Measurements from ENCODE around the gene ZSWIM3.

The ZSWIM3 gene

GRCh38 chr20:45845452-45845851 is 12.0 kb upstream of the ZSWIM3 start:
- no peak overlapping the region for H3K27ac ChIP-seq (replicated peaks; ENCODE audit: low read length)

DNA sequence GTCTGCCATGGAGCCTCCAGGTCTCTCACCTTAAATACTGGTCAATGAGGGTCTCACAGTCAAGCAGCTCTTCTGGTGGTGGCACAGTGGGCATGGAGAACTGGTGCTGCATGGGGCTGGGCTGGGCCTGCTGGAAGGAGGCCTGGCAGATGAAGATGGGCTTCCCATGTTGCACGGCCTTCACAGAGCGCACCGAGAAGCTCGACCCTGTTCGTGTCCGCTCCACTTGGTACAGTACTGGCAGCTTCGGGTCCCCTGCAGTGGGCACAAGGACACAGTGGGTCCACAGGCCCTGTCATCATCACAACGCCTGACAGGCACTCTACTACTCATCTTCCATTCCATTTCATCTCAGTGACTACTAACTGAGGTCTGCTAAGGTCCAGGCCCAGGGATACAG is 9.0 kb upstream of the ZSWIM3 start:
- DNase-seq (ENCODE audit: low spot score): no peak
- Histone ChIP-seq H2AK5ac (ENCODE audit: low read depth, low read length) (no peak overlapping the region), H3K14ac (ENCODE audit: low read length) (no peak overlapping the region), H3K4me3 (ENCODE audit: low read length in 2 of 2) (peak overlapping the region in 1 of 2 donors; percentile 49), H3K9me3 (replicated peaks in 1 of 2; ENCODE audit: control insufficient read depth in 2 of 2, insufficient read depth in 1 of 2, low read depth in 1 of 2, low read length in 2 of 2) (no peaks in the 10 kb centered on the region), H3K23ac (ENCODE audit: low read depth, low read length, poor library complexity) (no peak overlapping the region), H3K27ac (replicated peaks; ENCODE audit: low read length) (no peak overlapping the region), H2AFZ (ENCODE audit: low read length) (no peak overlapping the region), H3K4me1 (ENCODE audit: control insufficient read depth in 2 of 2, insufficient read depth in 1 of 2, low read depth in 1 of 2, low read length in 2 of 2) (no peaks in the 10 kb centered on the region), H4K91ac (ENCODE audit: low read depth, low read length, poor library complexity) (no peak overlapping the region), H3K4me2 (ENCODE audit: insufficient read depth, low read length, poor library complexity, severe bottlenecking) (no peak overlapping the region), H3K9ac (ENCODE audit: low read depth, low read length, poor library complexity) (no peak overlapping the region), H2BK15ac (ENCODE audit: low read length) (no peak overlapping the region), H2BK120ac (ENCODE audit: low read depth, low read length) (no peak overlapping the region), H3K18ac (ENCODE audit: low read length) (no peak overlapping the region), H3K27me3 (ENCODE audit: control insufficient read depth in 3 of 3, insufficient read depth in 3 of 3, low read depth in 1 of 3, low read length in 3 of 3) (no peaks in the 10 kb centered on the region), H4K8ac (ENCODE audit: low read depth, low read length) (no peak overlapping the region), H2BK5ac (ENCODE audit: low read length) (no peak overlapping the region), H3K4ac (ENCODE audit: low read length) (no peak overlapping the region), H3K79me1 (ENCODE audit: low read depth, low read length) (no peaks in the 10 kb centered on the region), H3K36me3 (replicated peaks in 1 of 2; ENCODE audit: control insufficient read depth in 2 of 2, insufficient read depth in 2 of 2, low read length in 2 of 2) (peaks cover 10 to 53% of the 10 kb centered on the region in 2 donors), H2BK12ac (ENCODE audit: low read length) (no peak overlapping the region)
- WGBS, 2 donors (ENCODE audit: extremely low coverage in 2 of 2, insufficient read length in 2 of 2, insufficient replicate concordance in 1 of 2): no CpG with 5 or more reads among the region's 8 CpGs

More at GRCh38 chr20:45845452-45845851, 12.0 kb upstream of the ZSWIM3 start:
- no peak overlapping the region for H3K9ac ChIP-seq (ENCODE audit: low read depth, low read length, poor library complexity)
- no peak overlapping the region for H3K4me2 ChIP-seq (ENCODE audit: insufficient read depth, low read length, poor library complexity, severe bottlenecking)
- H3K18ac ChIP-seq (ENCODE audit: low read length): no peak overlapping the region
- no peaks in the 10 kb centered on the region for H3K4me1 ChIP-seq (ENCODE audit: control insufficient read depth in 2 of 2, insufficient read depth in 1 of 2, low read depth in 1 of 2, low read length in 2 of 2)
- H2BK120ac ChIP-seq (ENCODE audit: low read depth, low read length): no peak overlapping the region
- H2AFZ ChIP-seq (ENCODE audit: low read length): no peak overlapping the region
- no peaks in the 10 kb centered on the region for H3K9me3 ChIP-seq (replicated peaks in 1 of 2; ENCODE audit: control insufficient read depth in 2 of 2, insufficient read depth in 1 of 2, low read depth in 1 of 2, low read length in 2 of 2)
- H2BK12ac ChIP-seq (ENCODE audit: low read length): no peak overlapping the region
- H2AK5ac ChIP-seq (ENCODE audit: low read depth, low read length): no peak overlapping the region
- DNase-seq (ENCODE audit: low spot score): no peak
- no peak overlapping the region for H3K23ac ChIP-seq (ENCODE audit: low read depth, low read length, poor library complexity)
- H4K8ac ChIP-seq (ENCODE audit: low read depth, low read length): no peak overlapping the region
- no peak overlapping the region for H3K4me3 ChIP-seq (ENCODE audit: low read length in 2 of 2)
- no peak overlapping the region for H3K14ac ChIP-seq (ENCODE audit: low read length)
- H3K27me3 ChIP-seq (ENCODE audit: control insufficient read depth in 3 of 3, insufficient read depth in 3 of 3, low read depth in 1 of 3, low read length in 3 of 3): no peaks in the 10 kb centered on the region
- no peak overlapping the region for H2BK5ac ChIP-seq (ENCODE audit: low read length)
- H4K91ac ChIP-seq (ENCODE audit: low read depth, low read length, poor library complexity): no peak overlapping the region
- no peaks in the 10 kb centered on the region for H3K79me1 ChIP-seq (ENCODE audit: low read depth, low read length)
- peaks cover 18 to 73% of the 10 kb centered on the region in 2 donors for H3K36me3 ChIP-seq (replicated peaks in 1 of 2; ENCODE audit: control insufficient read depth in 2 of 2, insufficient read depth in 2 of 2, low read length in 2 of 2)
- no peak overlapping the region for H3K4ac ChIP-seq (ENCODE audit: low read length)
- no peak overlapping the region for H2BK15ac ChIP-seq (ENCODE audit: low read length)

DNA sequence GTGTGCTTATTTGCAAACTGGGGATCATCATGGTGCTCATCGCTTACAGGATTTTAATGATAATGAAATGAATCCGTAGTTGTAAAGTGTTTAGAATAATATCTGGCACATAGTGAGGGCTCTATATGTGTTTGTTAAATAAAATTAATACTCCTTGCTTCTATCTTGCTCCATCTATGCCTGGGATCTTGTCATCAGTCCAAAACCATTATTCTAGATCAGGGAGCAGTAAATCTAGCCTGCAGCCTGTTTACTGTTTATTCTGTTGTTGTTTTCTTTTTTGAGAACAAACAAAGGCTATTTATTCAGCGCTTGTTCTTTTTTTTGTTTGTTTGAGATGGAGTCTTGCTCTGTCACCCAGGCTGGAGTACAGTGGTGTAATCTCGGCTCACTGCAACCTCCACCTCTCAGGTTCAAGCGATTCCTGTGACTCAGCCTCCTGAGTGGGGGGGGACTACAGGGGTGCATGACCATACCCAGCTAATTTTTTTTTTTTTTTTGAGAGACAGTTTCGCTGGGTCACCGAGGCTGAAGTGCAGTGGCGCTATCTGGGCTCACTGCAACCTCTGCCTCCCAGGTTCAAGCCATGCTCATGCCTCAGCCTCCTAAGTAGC is 8.3 kb upstream of the ZSWIM3 start:
- no peaks in the 10 kb centered on the region for H3K27me3 ChIP-seq (ENCODE audit: control insufficient read depth in 3 of 3, insufficient read depth in 3 of 3, low read depth in 1 of 3, low read length in 3 of 3)
- H2BK15ac ChIP-seq (ENCODE audit: low read length): no peak overlapping the region
- no peaks in the 10 kb centered on the region for H3K9me3 ChIP-seq (replicated peaks in 1 of 2; ENCODE audit: control insufficient read depth in 2 of 2, insufficient read depth in 1 of 2, low read depth in 1 of 2, low read length in 2 of 2)
- no peak overlapping the region for H3K27ac ChIP-seq (replicated peaks; ENCODE audit: low read length)
- H3K9ac ChIP-seq (ENCODE audit: low read depth, low read length, poor library complexity): no peak overlapping the region
- no peak overlapping the region for H2AK5ac ChIP-seq (ENCODE audit: low read depth, low read length)
- H2BK5ac ChIP-seq (ENCODE audit: low read length): no peak overlapping the region
- H3K4me1 ChIP-seq (ENCODE audit: control insufficient read depth in 2 of 2, insufficient read depth in 1 of 2, low read depth in 1 of 2, low read length in 2 of 2): no peaks in the 10 kb centered on the region
- H4K91ac ChIP-seq (ENCODE audit: low read depth, low read length, poor library complexity): no peak overlapping the region
- H3K4ac ChIP-seq (ENCODE audit: low read length): no peak overlapping the region
- no peak overlapping the region for H3K18ac ChIP-seq (ENCODE audit: low read length)
- no peak overlapping the region for H2BK12ac ChIP-seq (ENCODE audit: low read length)
- no peak overlapping the region for H3K23ac ChIP-seq (ENCODE audit: low read depth, low read length, poor library complexity)
- H4K8ac ChIP-seq (ENCODE audit: low read depth, low read length): no peak overlapping the region
- no peak overlapping the region for H3K4me2 ChIP-seq (ENCODE audit: insufficient read depth, low read length, poor library complexity, severe bottlenecking)
- no peak overlapping the region for H3K4me3 ChIP-seq (ENCODE audit: low read length in 2 of 2)
- H3K79me1 ChIP-seq (ENCODE audit: low read depth, low read length): no peaks in the 10 kb centered on the region
- H2BK120ac ChIP-seq (ENCODE audit: low read depth, low read length): no peak overlapping the region
- WGBS, 2 donors (ENCODE audit: extremely low coverage in 2 of 2, insufficient read length in 2 of 2, insufficient replicate concordance in 1 of 2): no CpG with 5 or more reads among the region's 8 CpGs
- H2AFZ ChIP-seq (ENCODE audit: low read length): no peak overlapping the region
- peaks cover 5 to 49% of the 10 kb centered on the region in 2 donors for H3K36me3 ChIP-seq (replicated peaks in 1 of 2; ENCODE audit: control insufficient read depth in 2 of 2, insufficient read depth in 2 of 2, low read length in 2 of 2)
- no peak for DNase-seq (ENCODE audit: low spot score)
- H3K14ac ChIP-seq (ENCODE audit: low read length): no peak overlapping the region

DNA sequence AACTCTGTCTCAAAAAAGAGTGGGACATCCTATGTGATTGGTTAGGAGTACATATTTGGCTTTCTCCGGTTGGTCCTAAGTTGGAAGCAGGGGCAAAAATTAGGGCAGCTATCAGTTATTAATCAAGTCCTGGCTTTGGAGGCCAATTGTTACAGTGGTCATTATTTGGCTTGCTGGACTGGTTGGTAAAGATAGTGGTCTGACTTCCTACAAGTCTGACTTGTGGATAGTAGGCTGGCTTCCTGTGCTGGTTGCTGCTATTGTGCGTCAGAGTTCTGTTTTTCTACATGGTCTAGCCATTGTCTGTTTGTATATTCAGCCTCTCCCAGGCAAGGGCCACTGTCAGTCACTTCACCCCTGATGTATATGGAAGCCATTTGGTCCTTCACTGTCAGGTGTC is 7.2 kb upstream of the ZSWIM3 start:
- Histone ChIP-seq H3K36me3 (replicated peaks in 1 of 2; ENCODE audit: control insufficient read depth in 2 of 2, insufficient read depth in 2 of 2, low read length in 2 of 2) (peaks cover 5 to 43% of the 10 kb centered on the region in 2 donors), H3K79me1 (ENCODE audit: low read depth, low read length) (no peaks in the 10 kb centered on the region), H3K4ac (ENCODE audit: low read length) (no peak overlapping the region), H3K14ac (ENCODE audit: low read length) (no peak overlapping the region), H3K9ac (ENCODE audit: low read depth, low read length, poor library complexity) (no peak overlapping the region), H2BK15ac (ENCODE audit: low read length) (no peak overlapping the region), H3K9me3 (replicated peaks in 1 of 2; ENCODE audit: control insufficient read depth in 2 of 2, insufficient read depth in 1 of 2, low read depth in 1 of 2, low read length in 2 of 2) (no peaks in the 10 kb centered on the region), H2BK5ac (ENCODE audit: low read length) (no peak overlapping the region), H3K4me3 (ENCODE audit: low read length in 2 of 2) (no peak overlapping the region), H2AFZ (ENCODE audit: low read length) (no peak overlapping the region), H2AK5ac (ENCODE audit: low read depth, low read length) (no peak overlapping the region), H2BK12ac (ENCODE audit: low read length) (no peak overlapping the region), H3K4me2 (ENCODE audit: insufficient read depth, low read length, poor library complexity, severe bottlenecking) (no peak overlapping the region), H3K23ac (ENCODE audit: low read depth, low read length, poor library complexity) (no peak overlapping the region), H3K18ac (ENCODE audit: low read length) (no peak overlapping the region), H3K27ac (replicated peaks; ENCODE audit: low read length) (no peak overlapping the region), H4K8ac (ENCODE audit: low read depth, low read length) (no peak overlapping the region), H2BK120ac (ENCODE audit: low read depth, low read length) (no peak overlapping the region), H3K4me1 (ENCODE audit: control insufficient read depth in 2 of 2, insufficient read depth in 1 of 2, low read depth in 1 of 2, low read length in 2 of 2) (no peaks in the 10 kb centered on the region), H4K91ac (ENCODE audit: low read depth, low read length, poor library complexity) (no peak overlapping the region), H3K27me3 (ENCODE audit: control insufficient read depth in 3 of 3, insufficient read depth in 3 of 3, low read depth in 1 of 3, low read length in 3 of 3) (no peaks in the 10 kb centered on the region)
- no peak for DNase-seq (ENCODE audit: low spot score)
- WGBS, 2 donors (ENCODE audit: extremely low coverage in 2 of 2, insufficient read length in 2 of 2, insufficient replicate concordance in 1 of 2): no CpG with 5 or more reads among the region's 2 CpGs

Measured in neuronal stem cell (in vitro differentiated cells).